Ishikawa (cell line): ENCODE results near the gene COMTD1.

ENCODE experiments used
- CEBPB ChIP-seq: IDR thresholded peaks from 2 replicates; pipeline ENCODE4 v1.6.1; 2012
- CREB1 ChIP-seq: IDR thresholded peaks from 2 replicates; pipeline ENCODE4 v1.6.1; 2012; ENCODE audit warnings: low read depth
- EGR1 ChIP-seq: IDR thresholded peaks from 2 replicates; pipeline ENCODE4 v1.6.1; 2012
- EP300 ChIP-seq: IDR thresholded peaks from 2 replicates; pipeline ENCODE4 v1.6.1; 2012; ENCODE audit warnings: borderline replicate concordance
- FOXM1 ChIP-seq: IDR thresholded peaks from 2 replicates; pipeline ENCODE4 v1.6.1; 2012; ENCODE audit warnings: low read depth, borderline replicate concordance
- NFIC ChIP-seq: IDR thresholded peaks from 2 replicates; pipeline ENCODE4 v1.6.1; 2012
- RAD21 ChIP-seq: IDR thresholded peaks from 2 replicates; pipeline ENCODE4 v1.6.1; 2012; ENCODE audit warnings: low read depth
- TAF1 ChIP-seq: IDR thresholded peaks from 2 replicates; pipeline ENCODE4 v1.6.1; 2012; ENCODE audit warnings: low read depth, mild to moderate bottlenecking
- TCF12 ChIP-seq: IDR thresholded peaks from 2 replicates; pipeline ENCODE4 v1.6.1; 2012; ENCODE audit warnings: low read depth
- TEAD4 ChIP-seq: IDR thresholded peaks from 2 replicates; pipeline ENCODE4 v1.6.1; 2012
- YY1 ChIP-seq: IDR thresholded peaks from 2 replicates; pipeline ENCODE4 v1.6.1; 2012; ENCODE audit warnings: low read depth
- ZBTB7A ChIP-seq: IDR thresholded peaks from 2 replicates; pipeline ENCODE4 v1.6.1; 2012; ENCODE audit warnings: low read depth
- TF ChIP-seq, protein P1 (sequence below): IDR thresholded peaks from 2 replicates; pipeline ENCODE4 v1.6.1; 2012
- TF ChIP-seq, protein P2 (sequence below): IDR thresholded peaks from 2 replicates; pipeline ENCODE4 v1.6.1; 2012
- TF ChIP-seq, protein P3 (sequence below): IDR thresholded peaks from 2 replicates; pipeline ENCODE4 v1.6.1; 2012; ENCODE audit warnings: low read depth, mild to moderate bottlenecking

The COMTD1 gene

DNA sequence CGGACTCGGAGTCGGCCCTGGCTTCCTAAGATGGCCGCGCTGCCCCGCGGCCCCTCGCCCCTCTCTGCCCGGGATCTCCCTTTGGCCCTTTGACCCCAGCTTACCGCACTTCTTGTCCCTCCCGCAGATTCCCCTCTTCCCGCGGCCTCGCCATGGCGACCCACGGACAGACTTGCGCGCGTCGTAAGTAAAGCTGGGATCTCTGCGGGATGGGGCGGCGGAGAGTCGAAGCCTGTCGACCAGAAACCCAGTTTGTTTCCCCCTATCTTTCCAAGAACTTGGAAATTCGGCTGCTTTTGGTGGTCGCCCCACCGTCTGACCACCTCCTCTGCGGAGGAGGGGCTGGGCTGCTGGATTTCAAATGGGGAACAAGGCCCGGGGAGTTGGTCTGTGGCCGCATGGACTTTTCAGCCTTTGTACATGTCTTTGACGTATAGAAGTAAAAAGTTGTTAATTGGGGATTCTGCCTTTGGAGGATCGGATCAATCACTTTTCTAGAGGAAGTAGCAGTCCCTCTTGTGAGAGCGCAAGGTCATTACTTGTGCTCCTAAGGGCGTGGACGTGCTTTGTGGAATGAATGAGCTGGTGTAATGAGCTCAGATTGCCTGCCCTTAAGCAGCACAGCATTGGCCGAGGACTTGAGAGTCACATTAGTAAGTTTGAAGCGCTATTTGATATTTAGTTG is 24.6 kb downstream of the COMTD1 start:
- TF ChIP-seq, protein P1, sequence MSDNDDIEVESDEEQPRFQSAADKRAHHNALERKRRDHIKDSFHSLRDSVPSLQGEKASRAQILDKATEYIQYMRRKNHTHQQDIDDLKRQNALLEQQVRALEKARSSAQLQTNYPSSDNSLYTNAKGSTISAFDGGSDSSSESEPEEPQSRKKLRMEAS: no peak; the same call in 1 of the 2 replicates
- peak; percentile 54; the same call in 1 of the 2 replicates for TF ChIP-seq ZBTB7A
- TF ChIP-seq EGR1: no peak
- no peak for TF ChIP-seq TEAD4
- no peak for TF ChIP-seq FOXM1
- no peak for TF ChIP-seq TCF12
- TF ChIP-seq TAF1: no peak
- no peak for TF ChIP-seq NFIC
- TF ChIP-seq, protein P2, sequence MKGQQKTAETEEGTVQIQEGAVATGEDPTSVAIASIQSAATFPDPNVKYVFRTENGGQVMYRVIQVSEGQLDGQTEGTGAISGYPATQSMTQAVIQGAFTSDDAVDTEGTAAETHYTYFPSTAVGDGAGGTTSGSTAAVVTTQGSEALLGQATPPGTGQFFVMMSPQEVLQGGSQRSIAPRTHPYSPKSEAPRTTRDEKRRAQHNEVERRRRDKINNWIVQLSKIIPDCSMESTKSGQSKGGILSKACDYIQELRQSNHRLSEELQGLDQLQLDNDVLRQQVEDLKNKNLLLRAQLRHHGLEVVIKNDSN: no peak
- TF ChIP-seq YY1: peak; percentile 87
- no peak for TF ChIP-seq CREB1

DNA sequence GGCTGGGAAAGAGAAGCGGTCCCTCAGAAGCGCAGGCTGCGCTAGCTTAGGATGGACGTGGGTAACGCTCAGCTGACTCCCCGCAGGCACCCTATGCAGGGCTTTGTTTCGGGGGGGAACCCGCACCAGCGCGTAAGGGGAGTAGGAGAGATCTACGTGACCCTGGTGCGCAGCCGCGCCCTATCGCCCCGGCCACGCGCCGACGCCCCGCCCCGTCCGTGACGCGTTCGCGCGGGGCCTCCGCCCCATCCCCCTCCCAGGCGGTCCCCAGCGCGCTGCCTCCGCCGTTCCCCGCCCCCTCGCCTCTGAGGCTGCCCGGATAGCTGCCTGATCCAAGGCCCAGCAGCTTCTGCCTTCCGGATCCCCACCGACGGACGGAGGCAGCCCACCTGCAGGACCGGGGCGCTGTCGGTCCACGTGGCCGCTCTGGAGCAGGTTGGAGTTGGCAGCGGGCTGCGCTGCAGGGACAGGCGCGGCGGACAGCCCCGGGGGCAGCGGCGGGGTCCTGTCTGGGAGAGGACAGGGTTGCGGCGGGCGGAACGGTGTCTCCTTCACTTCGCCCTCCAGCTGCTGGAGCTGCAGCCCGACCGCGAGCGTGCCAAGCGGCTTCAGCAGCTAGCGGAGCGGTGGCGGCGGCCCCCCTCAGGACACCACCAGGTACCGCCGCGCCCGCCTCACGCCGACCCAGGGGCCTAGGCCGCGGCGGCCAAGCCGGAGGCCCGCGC is 25.3 kb downstream of the COMTD1 start, which contains the start of gene VDAC2:
VDAC2 (plus strand) TSS at position 515 of the 725 bp plus-strand sequence. CDS start 363 bp downstream, outside the sequence.
- TF ChIP-seq NFIC: peak; percentile 56
- no peak for TF ChIP-seq RAD21
- TF ChIP-seq ZBTB7A: peak; percentile 53; the same call in 1 of the 2 replicates
- TF ChIP-seq YY1: no peak
- TF ChIP-seq, protein P3, sequence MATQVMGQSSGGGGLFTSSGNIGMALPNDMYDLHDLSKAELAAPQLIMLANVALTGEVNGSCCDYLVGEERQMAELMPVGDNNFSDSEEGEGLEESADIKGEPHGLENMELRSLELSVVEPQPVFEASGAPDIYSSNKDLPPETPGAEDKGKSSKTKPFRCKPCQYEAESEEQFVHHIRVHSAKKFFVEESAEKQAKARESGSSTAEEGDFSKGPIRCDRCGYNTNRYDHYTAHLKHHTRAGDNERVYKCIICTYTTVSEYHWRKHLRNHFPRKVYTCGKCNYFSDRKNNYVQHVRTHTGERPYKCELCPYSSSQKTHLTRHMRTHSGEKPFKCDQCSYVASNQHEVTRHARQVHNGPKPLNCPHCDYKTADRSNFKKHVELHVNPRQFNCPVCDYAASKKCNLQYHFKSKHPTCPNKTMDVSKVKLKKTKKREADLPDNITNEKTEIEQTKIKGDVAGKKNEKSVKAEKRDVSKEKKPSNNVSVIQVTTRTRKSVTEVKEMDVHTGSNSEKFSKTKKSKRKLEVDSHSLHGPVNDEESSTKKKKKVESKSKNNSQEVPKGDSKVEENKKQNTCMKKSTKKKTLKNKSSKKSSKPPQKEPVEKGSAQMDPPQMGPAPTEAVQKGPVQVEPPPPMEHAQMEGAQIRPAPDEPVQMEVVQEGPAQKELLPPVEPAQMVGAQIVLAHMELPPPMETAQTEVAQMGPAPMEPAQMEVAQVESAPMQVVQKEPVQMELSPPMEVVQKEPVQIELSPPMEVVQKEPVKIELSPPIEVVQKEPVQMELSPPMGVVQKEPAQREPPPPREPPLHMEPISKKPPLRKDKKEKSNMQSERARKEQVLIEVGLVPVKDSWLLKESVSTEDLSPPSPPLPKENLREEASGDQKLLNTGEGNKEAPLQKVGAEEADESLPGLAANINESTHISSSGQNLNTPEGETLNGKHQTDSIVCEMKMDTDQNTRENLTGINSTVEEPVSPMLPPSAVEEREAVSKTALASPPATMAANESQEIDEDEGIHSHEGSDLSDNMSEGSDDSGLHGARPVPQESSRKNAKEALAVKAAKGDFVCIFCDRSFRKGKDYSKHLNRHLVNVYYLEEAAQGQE: 0 out of 2 replicates have a peak, but pooled peaks have one; percentile 16
- no peak for TF ChIP-seq EP300
- no peak; the same call in 1 of the 2 replicates for TF ChIP-seq EGR1
- TF ChIP-seq CREB1: no peak
- TF ChIP-seq TCF12: peak; percentile 53; the same call in 1 of the 2 replicates
- peak; percentile 87 for TF ChIP-seq TAF1
- no peak for TF ChIP-seq TEAD4
- TF ChIP-seq, protein P2: peak; percentile 63
- TF ChIP-seq CEBPB: peak; percentile 41; the same call in 1 of the 2 replicates
- TF ChIP-seq, protein P1: peak; percentile 89
- no peak for TF ChIP-seq FOXM1

DNA sequence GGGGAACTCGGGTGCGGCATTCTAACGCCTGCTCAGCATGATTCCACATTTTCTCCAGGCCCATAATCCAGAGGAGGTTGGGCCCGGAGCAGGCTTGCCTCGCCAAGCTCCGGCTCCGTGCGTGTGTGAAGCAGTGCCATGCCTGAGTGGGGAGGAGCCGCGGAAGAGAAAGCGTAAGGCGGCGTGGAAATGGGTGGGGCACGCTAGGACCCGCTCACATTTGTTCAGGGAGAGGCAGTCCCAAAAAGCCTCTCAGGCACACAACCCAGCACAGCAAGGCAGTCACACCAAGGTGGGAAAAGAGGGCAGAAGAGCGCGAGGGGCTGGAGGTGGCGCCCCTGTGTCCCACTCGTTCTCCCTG is 25.9 kb downstream of the COMTD1 start:
- TF ChIP-seq, protein P3: 0 out of 2 replicates have a peak, but pooled peaks have one; percentile 2
- TF ChIP-seq EP300: no peak
- TF ChIP-seq TAF1: peak; percentile 12; the same call in 1 of the 2 replicates
- TF ChIP-seq RAD21: no peak
- TF ChIP-seq, protein P1: peak; percentile 69; the same call in 1 of the 2 replicates
- peak; percentile 22; the same call in 1 of the 2 replicates for TF ChIP-seq TCF12

DNA sequence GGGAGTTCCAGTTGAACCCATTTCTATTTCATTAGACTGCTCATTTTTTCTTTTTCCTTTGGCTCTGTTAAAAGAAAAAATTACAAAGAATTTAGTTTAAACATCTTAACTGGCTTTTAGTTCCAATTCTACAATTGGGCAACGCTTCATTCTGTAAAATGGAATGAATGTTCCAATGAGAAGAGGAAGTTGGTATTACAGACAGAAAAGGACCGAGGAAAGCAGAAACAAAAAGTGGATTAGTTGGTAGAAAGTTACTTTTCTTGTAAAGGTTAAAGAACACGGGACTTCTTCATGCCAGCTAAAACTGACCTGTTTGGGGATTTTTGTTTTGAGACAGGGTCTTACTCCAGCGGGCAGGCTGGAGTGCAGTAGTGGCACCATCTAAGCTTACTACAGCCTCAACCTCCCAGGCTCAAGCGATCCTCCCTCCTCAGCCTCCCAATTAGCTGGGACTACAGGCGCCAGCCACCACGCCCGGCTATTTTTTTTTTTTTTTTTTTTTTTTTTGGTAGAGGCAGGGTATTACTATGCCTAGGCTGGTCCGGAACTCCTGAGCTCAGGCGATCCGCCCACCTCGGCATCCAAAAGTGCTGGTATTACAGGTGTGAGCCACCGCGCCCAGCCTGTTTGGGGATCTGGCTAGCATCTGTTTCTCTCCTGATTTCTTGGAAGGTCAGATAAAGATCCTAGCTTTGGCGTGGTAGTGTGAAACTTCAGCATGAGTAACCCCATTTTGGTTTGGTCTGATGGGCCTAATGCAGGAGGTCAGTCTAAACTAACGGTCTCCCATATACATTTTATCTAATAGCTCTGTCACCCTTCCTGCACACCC is 26.5 kb downstream of the COMTD1 start:
- TF ChIP-seq, protein P2: no peak
